HG02973 (cell line): ENCODE data around the gene FBXO42.

Source experiments
- ATAC-seq: cut with Tn5 transposase; IDR thresholded peaks from one replicate; pipeline ENCODE4 v1.9.1; 2021; ENCODE audit warnings: moderate library complexity; ENCODE audit not compliant: unreplicated experiment

Gene FBXO42

DNA sequence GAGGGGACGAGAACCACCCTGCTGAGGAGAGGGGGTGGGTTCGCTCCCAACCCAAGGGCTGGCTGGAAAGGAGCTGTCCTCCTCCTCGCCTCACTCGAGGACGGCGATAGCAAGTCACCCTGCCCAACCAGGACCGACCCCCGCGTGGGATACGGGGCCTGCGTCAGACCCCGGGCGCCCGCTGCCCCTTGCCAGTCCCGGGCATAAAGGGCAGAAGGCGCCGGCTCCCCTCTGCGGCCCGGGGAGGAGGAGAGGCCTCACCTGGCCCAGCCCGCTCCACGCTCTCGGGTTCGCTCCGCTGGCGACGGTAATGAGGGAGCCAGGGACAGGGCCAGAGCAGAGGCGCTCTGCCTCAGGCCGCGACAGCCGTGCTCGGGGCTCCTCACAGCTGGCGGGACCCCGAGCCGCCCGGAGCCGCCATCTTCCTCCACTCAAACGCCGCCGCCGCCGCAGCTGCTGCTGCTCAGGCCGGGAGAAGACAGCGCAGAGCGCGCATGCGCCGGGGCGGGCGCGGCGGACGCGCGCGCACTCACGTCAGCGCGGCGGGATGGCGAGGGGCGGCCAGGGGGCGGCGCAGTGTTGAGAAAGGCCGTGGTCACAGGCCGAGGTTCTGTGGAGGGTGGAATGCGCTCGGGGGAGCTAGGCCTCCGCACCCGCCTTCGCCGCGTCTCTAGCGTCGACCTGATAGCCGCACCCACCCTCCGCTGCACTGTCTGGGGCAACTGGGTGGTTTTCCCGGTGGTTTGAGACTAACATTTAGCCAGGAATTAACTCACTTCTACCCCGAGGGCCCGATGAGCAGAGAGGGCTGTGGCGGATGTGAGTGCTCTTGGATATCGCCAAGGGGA, at the start of gene FBXO42:
FBXO42 (minus strand) TSS at position 487 of the 848 bp plus-strand sequence. CDS start 37,062 bp downstream, outside the sequence.
- ATAC-seq = peak; percentile 89

DNA sequence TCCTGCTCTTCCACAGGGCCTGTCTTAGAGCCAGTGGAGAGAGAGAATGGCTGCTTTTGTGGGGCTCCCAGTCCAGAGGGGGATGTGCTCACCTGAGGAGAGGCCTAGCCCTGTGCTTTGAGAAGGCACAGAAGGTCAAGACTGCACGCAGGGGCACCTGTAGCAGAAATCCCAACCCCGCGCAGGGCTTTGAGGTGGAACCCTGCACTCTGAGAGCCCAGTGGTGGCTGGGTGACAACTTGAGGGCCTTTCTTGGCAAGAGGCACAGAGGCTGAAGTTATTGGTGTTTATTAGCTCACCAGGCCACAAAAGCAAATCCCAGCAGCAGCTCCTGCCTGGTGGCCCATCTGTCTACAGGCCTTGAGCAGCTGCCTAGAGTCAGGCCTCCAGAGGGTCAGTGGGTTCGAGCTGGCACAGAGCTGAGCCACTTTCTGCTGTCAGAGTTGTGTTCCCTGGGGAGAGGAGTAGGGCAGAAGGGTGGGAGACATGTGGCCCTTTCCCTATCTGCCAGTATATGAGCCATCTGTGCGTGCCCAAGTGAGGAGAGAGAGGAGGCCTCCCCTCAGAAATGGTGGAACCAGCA, 46.2 kb upstream of the FBXO42 start:
- no peak for ATAC-seq

DNA sequence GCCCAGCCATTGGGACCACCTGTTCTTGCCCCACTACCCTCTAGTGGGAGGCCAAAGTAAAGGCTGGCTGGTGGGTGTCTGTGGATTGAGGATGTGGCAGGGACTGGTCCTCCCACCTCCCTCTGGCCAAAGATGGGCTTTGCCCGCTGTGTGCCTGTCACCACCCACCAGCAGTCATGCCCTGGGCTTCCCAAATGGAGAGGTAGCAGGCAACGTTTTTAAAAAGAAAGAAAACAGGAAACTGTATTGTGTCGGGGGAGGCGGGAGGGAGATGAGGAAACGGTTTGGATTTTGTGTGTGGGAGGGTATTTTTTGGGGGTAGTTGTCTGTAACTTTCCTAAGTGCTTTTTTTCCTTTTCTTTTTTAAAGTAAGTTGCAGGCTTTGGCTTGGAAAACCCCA, 44.8 kb upstream of the FBXO42 start:
- no peak for ATAC-seq

DNA sequence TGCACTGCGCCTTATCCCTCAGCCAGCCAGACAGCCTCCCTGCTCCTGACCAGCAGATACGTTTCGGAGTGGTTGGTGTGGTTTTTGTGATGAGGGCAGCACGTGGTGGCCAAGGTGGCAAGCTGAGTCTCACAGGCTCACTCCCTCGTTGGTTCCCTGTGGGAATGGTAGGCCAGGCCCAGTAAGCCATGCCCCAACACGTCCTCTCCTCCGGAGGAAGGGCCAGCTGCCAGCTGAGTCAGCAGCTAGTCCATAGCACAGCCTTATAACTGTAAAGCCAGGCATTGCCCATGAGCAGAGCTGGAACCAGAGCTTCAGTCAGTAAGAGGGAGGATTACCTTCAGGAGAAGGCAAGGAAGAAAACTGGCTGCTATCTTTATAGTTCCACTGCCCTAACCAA, 44.3 kb upstream of the FBXO42 start:
- ATAC-seq = no peak

DNA sequence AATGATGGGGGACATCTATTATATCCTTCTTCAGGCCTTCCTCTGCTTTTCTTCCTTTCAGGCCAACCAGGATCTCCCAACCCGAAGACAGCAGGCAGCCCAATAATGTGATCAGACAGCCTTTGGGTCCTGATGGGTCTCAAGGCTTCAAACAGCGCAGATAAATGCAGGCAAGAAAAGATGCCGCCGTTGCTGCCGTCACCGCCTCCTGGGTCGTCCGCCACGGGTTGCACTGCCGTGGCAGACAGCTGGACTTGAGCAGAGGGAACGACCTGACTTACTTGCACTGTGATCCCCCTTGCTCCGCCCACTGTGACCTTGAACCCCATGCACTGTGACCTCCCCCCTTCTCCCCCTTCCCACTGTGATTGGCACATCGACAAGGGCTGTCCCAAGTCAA, 42.7 kb upstream of the FBXO42 start:
- ATAC-seq = no peak

DNA sequence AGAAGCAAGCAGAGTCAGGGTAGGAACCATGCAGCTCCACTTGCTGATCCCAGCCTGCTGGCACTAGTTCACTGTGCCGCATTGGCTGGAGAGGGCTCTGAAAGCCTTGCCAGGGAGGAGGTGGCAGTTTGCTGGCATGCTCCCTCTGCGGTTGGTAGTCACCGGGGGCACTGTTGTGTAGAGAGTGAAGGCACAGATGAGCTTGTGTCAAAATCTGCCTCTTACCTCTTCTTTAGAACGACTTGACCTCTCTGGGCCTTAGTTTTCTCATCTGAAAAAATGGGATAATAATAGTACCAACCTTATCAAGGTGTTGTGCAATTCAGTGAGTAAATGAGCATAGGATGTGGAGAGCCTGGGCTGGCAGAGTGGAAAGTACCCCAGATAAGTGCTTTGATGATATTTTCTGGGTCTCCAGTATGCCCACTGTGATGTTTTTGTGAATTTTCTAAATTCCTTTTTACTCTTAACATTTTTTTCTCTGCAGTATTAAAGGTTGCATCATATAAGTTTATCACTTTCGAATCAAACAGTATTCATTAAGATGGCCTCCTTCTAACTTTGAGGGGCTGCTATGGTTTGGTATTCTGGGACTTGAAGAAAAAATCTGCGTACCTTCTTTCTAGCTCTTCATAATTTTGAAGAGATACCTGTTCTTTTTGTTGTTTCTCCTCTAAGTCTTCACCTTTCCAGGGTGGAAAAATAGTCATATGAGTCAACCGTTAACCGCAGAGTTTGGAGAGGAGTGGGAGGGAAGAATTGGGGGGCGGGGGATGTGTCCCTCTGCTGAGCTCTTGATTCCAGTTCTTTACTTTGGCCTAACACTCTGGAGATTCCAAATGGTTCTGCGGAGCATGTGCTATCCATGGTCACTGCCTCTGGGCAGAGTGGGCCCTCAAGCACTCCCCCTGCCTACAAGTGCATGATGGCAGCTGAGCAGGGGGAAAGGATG, 41.6 kb upstream of the FBXO42 start:
- ATAC-seq = no peak

DNA sequence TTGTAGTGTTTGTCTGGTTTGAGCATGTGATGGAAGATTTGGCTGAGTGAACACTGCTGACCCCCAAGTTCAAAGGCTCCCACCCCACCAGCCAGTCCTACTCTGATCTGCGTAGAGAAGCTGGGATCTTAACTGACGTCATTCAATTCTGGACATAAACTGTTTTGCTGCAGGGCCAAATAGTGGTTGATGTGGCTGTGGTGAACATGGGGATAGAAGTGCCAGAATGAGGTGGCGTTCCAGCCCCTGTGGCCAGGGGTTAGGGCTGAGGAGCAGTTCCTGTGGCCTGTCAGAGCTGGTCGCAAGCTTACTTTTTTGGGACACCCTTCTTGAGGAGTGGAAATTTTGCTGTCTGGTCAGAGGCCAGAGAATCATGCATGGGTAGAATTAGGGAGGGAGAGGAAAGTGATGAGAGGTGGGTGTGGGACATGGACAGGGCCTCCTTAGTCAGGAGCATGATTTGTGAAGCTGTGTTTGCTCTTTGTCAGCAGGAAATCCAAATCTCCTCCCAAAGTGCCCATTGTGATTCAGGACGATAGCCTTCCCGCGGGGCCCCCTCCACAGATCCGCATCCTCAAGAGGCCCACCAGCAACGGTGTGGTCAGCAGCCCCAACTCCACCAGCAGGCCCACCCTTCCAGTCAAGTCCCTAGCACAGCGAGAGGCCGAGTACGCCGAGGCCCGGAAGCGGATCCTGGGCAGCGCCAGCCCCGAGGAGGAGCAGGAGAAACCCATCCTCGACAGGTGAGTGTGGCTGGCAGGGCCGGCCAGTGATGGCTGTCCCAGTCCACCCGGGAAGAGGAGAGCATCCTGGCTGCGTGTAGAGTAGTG, 40.7 kb upstream of the FBXO42 start:
- ATAC-seq = no peak

DNA sequence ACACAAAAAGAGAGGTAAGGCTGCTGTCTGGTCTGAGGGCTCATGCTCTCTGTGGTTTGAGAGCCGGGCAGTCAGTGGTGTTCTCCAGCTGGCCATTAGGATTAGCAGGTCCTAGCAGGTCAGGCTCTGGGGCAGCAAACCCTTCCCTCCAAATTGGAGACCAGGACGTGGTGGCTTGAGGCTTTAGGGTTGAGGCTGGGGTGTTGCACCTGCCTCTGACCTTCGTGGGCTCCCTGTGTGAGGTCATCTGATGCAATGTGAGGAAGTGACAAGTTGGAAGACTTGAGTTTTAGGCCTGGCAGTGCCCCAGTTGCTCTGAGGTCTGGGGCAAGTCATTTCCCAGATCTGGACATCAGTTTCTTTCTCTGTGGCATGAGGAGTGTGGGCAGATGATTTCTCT, 39.1 kb upstream of the FBXO42 start:
- ATAC-seq = no peak

DNA sequence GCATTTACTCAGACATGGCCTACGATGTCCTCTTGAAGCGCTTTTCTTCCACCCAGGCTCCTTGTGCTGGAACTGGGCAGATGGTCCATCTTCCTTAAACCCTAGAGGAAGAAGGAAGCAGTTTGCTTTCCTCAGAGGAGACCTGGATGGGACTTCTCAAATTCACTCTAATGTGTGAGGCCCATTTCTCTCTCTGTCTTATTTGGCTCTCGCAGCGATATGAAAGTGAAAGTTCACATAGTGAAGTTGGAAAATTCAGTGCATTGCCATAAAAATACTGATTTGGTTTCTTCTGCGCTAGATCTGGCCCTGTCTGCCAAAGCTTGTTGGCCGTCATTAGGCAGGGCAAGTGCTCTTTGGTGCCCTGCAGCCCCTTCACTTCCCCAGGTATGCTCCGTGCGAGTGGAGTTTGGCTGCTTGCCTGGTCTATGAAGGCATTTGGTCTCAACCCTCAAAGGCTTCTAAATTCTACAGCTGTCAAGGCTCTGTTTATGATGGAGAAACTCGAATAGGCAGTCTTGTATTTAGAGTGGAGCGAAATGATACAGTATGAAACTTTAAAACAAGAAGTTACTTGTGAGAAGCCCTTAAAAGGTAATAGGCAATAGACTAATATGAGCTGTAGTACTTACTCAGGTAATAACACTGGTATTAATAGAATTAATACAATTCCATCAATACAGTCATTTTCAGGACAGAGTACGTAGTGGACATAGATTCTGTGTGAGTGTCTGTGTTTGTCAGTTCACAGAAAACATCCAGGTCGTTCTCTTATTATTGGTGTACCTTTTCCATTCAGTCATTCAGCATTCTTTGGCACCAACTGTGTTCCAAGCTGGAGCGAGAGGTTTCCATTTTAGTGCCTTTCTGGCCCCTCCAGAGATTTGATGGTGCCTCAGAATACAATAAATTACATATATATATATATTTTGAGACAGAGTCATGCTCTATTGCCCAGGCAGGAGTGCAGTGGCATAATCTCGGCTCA, 35.2 kb upstream of the FBXO42 start:
- ATAC-seq = no peak

DNA sequence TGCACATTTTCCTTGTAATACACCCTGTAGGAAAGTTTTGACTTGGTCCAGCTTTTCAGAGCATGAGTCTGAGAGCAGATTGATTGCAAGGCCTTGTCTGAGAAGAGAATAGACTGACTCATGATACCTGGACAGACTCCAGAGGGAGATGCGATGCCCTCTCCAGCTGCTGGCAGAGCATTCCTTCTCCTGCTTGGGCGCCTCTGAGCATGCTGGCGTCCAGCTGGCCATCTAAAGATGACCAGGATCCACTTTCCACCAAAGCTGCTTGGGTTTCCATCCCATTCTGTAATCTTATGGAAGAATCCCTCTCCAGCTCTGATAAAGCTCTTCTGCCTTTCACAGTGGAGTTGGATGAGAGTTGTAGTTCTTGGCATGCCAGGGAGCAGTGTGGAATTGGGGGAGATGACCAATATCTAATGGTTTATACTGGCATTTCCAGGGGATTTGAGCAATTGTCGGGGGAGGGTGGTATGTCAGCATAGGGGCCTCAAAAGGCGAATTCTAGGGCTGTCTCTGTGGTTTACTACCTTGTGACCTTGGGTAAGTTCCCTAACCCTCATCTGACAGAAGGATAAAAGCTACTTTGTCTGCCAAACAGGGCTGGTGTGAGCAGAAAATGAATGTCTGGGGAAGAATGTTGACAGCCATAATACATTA, 34.3 kb upstream of the FBXO42 start:
- no peak for ATAC-seq

DNA sequence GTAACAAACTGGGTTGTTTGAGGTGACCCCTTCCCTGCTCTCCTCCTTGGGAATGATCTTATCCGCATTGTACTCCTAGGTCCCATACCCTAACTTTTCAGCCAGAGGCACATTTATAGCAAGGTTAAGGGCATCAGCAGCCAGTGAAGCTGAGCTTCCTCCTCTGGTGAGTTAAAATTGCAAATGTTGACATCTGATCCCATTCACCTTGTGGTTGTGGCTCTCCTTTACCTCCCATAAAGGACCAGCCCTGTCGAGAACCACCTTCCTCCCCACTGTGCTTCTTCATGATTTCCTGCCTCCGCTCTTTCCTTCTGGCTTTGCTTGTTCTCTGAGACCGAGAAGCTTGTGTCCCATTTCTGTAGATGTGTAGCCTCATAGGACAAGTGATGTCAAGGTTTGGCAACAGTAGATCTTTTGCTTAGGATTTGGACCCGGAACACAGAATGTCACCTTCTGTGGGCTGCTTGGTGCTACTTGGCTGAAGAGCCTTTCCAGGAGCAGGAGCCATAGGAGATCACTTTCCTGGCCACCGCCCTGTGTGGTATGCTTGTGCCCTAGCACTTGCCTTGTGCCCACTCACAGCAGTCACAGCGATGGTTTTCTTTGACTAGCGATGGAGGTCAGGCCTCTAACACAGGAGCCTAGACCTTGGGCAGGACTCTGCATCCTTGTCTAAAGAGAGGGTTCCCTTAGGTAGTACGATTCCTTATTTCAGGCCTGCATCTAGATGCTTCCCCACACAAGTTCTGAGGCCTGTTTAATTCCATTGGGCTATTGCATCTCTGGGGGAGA, 33.6 kb upstream of the FBXO42 start:
- no peak for ATAC-seq

DNA sequence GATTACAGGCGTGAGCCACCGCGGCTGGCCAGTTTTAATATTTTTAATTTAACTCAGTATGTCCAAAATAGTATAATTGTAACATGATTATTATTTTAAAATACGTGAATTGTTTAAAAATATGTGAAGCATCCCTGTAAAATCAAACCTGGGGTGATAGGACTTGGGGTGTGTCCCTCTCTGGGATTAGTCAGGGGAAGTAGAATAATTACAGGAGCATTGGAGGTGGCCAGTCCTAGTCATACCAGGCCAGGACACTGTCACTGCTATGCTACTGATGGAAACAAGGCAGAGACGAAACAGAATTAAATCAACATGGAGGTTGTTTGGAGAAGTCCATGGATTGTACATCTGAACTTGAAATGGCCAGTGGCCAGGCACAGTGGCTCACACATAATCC, 31.6 kb upstream of the FBXO42 start:
- ATAC-seq = no peak

DNA sequence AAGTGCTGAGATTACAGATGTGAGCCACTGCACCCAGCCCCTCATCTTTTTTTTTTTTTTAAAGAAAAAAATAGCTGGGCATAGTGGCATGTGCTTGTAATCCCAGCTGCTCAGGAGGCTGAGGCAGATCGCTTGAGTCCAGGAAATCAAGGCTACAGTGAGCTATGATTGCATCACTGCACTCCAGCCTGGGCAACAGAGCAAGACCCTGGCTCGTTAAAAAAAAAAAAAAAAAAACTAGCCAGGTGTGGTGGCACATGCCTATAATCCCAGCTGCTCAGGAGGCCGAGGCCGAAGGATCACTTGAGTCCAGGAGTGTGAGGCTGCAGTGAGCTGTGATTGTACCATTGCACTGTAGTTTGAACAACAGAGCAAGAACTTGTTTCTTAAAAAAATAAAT, 28.6 kb upstream of the FBXO42 start:
- ATAC-seq = no peak

DNA sequence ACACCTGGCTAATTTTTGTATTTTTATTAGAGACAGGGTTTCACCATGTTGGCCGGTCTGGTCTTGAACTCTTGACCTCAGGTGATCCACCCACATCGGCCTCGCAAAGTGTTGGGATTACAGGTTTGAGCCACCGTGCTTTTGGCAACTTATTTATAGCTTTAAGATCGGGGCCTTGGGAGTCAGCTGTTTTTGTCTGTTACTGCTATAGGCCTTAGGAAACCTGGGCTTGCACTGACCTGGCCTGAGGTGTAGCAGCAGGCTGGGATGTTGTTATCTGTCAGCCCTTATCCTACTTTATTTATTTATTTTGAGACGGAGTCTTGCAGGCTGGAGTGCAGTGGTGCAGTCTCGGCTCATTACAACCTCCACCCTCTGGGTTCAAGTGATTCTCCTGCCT, 26.2 kb upstream of the FBXO42 start:
- ATAC-seq = no peak

DNA sequence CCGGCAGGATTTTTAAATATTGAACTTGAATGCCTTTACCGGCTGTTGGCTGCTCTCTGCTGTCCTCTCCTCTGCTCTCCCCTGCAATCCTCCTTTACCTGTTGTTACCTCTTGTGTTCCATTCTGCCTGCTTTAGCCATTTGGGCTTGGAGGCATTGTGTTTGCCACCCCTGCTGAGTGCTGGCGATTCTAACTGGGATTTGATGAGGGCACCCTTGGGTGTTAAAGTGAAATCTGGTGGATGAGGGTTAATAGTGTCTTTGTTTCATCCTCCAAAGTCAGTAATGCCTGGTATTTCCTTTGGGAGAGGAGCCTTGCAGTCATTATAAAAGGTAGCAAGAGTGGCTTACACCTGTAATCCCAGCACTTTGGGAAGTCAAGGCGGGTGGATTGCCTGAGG, 24.7 kb upstream of the FBXO42 start:
- no peak for ATAC-seq

DNA sequence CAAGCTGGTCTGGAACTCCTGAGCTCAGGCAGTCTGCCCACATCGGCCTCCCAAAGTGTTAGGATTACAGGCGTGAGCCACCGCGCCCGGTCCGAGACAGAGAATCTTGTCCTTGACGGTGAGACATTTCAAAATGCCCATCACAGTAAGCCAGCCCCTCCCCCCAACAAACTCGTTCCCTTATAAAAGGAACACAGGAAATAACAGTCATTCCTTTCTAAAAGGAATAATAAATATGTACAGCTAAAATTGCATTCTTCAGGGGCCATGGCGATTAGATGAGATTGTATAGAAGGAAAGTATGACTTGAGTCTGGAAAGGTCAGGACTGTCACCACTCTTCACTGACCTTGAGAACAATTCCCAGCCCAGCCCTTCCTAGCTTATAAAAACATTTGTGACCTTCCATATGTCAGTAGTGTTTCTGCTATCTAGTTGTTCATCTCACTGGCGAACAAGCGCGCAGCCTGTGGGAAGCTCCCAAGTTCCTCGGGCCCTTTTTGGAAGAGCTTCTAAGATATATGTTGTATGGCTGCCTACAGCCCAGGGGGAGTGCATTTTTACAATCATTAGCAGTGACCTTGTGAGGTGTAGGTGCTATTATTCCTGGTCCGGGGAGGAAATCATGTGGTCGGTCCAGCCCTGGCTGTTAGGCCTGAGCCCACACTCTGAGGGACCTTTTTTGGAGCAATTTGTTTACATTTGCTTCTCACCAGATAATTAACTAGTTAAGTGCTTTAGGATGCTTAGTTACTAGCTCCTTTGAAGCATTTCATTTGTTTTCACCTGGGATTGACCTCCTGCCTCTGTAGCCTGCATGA, 23.5 kb upstream of the FBXO42 start:
- ATAC-seq = no peak

DNA sequence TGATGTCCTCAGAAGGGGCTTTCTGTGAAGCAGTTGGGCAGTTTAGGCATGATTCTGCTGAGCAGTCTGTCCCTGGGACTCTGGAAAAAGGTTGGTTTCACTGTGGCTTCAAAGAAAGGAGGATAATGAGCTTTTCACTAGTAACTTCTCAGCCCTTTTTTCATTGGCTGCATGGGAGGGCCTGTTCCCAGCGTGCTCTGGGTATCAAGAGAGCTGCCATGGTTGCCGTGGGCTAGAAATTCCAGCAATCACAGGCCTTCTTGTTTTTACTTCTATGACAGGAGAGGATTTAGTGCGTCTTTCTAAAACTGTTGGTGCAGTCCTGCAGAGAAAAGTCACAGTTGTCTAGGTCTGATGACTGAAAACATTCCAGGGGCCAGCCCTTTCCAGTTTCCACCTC, 22.0 kb upstream of the FBXO42 start:
- ATAC-seq = no peak
